ENCODE measurements around the gene CHD9.
"Not testable (repeated sequence)": the region's sequence is repeated elsewhere in the genome, so short reads cannot be mapped to it uniquely, and the experiment has no call there.

CHD9 gene

GRCh38 chr16:53043986-53044601 lies 10.7 kb upstream of the CHD9 start:
- H3K4me1 Mint-ChIP-seq, result peaks cover 44% of the 10 kb centered on the region
- no peak overlapping the region for H3K27ac Mint-ChIP-seq
- H3K4me3 Mint-ChIP-seq, result peak overlapping the region; percentile 80
- H3K36me3 Mint-ChIP-seq (ENCODE audit: low read depth), result no peaks in the 10 kb centered on the region
- DNase-seq, result peak; percentile 35
- TF ChIP-seq CTCF (IDR thresholded peaks at IDR 0.05), result no peak
- H3K27me3 Mint-ChIP-seq (ENCODE audit: low read depth, poor library complexity), result peaks cover 17% of the 10 kb centered on the region
- H3K9me3 Mint-ChIP-seq, result peaks cover 15% of the 10 kb centered on the region

GRCh38 chr16:53045341-53046220 lies 9.2 kb upstream of the CHD9 start:
- no peak for TF ChIP-seq CTCF (IDR thresholded peaks at IDR 0.05)
- H3K27me3 Mint-ChIP-seq (ENCODE audit: low read depth, poor library complexity), result peaks cover 13% of the 10 kb centered on the region
- DNase-seq, result no peak
- H3K36me3 Mint-ChIP-seq (ENCODE audit: low read depth), result no peaks in the 10 kb centered on the region
- no peak overlapping the region for H3K4me3 Mint-ChIP-seq
- peaks cover 40% of the 10 kb centered on the region for H3K4me1 Mint-ChIP-seq
- peak overlapping the region; percentile 74 for H3K27ac Mint-ChIP-seq
- peaks cover 15% of the 10 kb centered on the region for H3K9me3 Mint-ChIP-seq

GRCh38 chr16:53047515-53047914 lies 7.3 kb upstream of the CHD9 start:
- Mint-ChIP-seq H3K9me3 (peaks cover 15% of the 10 kb centered on the region), H3K4me1 (peaks cover 21% of the 10 kb centered on the region)
- H3K4me3 Mint-ChIP-seq; H3K27me3 Mint-ChIP-seq (ENCODE audit: low read depth, poor library complexity); H3K36me3 Mint-ChIP-seq (ENCODE audit: low read depth); H3K27ac Mint-ChIP-seq; DNase-seq: not testable (repeated sequence)

GRCh38 chr16:53048139-53048915 lies 6.5 kb upstream of the CHD9 start:
- Mint-ChIP-seq H3K4me1 (peaks cover 17% of the 10 kb centered on the region), H3K27ac (no peak overlapping the region), H3K9me3 (peaks cover 15% of the 10 kb centered on the region), H3K27me3 (ENCODE audit: low read depth, poor library complexity) (peaks cover 6% of the 10 kb centered on the region), H3K4me3 (no peak overlapping the region), H3K36me3 (ENCODE audit: low read depth) (no peaks in the 10 kb centered on the region)
- no peak for DNase-seq
- no peak for TF ChIP-seq CTCF (IDR thresholded peaks at IDR 0.05)

GRCh38 chr16:53051255-53051654 lies 3.5 kb upstream of the CHD9 start:
- H3K4me3 Mint-ChIP-seq; H3K36me3 Mint-ChIP-seq (ENCODE audit: low read depth); H3K27ac Mint-ChIP-seq; DNase-seq; H3K27me3 Mint-ChIP-seq (ENCODE audit: low read depth, poor library complexity): not testable (repeated sequence)
- H3K4me1 Mint-ChIP-seq, result peaks cover 12% of the 10 kb centered on the region
- H3K9me3 Mint-ChIP-seq, result peaks cover 12% of the 10 kb centered on the region

- no peaks in the 10 kb centered on the region for H3K36me3 Mint-ChIP-seq (ENCODE audit: low read depth)
- no peak for TF ChIP-seq CTCF (IDR thresholded peaks at IDR 0.05)
- DNase-seq, result no peak
- H3K27ac Mint-ChIP-seq, result no peak within 1 kb of the TSS
- H3K9me3 Mint-ChIP-seq, result no peaks in the 10 kb centered on the region
- peaks cover 20% of the 10 kb centered on the region for H3K4me1 Mint-ChIP-seq
- H3K4me3 Mint-ChIP-seq, result no peak within 1 kb of the TSS
- H3K27me3 Mint-ChIP-seq (ENCODE audit: low read depth, poor library complexity), result peaks cover 5% of the 10 kb centered on the region
Measured at GRCh38 chr16:53052519-53053501, 2.0 kb upstream of the CHD9 start, which contains the start of gene CHD9NB. CHD9NB (minus strand) TSS chr16:53052897; CDS start chr16:53044158, 8,739 bp downstream.

Data from nephron progenitor cell (in vitro differentiated cells).